Osteocyte (in vitro differentiated cells): ENCODE measurements around the gene MTSS2. TPM values are rescaled to one million over a fixed set of nuclear protein-coding genes. Genes with fewer than 3 reads are reported as not detected.

Experiments
- DNase-seq: peaks from one replicate; pipeline ENCODE4 v3.0.0; 2021; ENCODE audit warnings: mixed read lengths; ENCODE audit not compliant: unreplicated experiment; ENCODE audit errors: extremely low spot score
- H3K27ac Mint-ChIP-seq: one replicate; pipeline ENCODE4 v1.8.0; 2021; ENCODE audit warnings: mild to moderate bottlenecking, mixed read lengths; ENCODE audit not compliant: unreplicated experiment
- H3K27me3 Mint-ChIP-seq: one replicate; pipeline ENCODE4 v1.8.0; 2021; ENCODE audit warnings: mixed read lengths; ENCODE audit not compliant: unreplicated experiment
- H3K36me3 Mint-ChIP-seq: one replicate; pipeline ENCODE4 v1.8.0; 2021; ENCODE audit warnings: mixed read lengths; ENCODE audit not compliant: unreplicated experiment
- H3K4me1 Mint-ChIP-seq: one replicate; pipeline ENCODE4 v1.8.0; 2021; ENCODE audit warnings: mixed read lengths; ENCODE audit not compliant: unreplicated experiment
- H3K4me3 Mint-ChIP-seq: one replicate; pipeline ENCODE4 v1.8.0; 2021; ENCODE audit warnings: mild to moderate bottlenecking, moderate library complexity, mixed read lengths; ENCODE audit not compliant: unreplicated experiment
- H3K9me3 Mint-ChIP-seq: one replicate; pipeline ENCODE4 v1.8.0; 2021; ENCODE audit warnings: mixed read lengths; ENCODE audit not compliant: unreplicated experiment
- total RNA-seq: library from RNA; stranded (reverse); gene quantifications from 2 replicates; pipeline ENCODE4 v1.2.1, GENCODE V29; 2021
- TF ChIP-seq, protein P1 (sequence below): fragments of 200-600 bp; sonication (generic); IDR thresholded peaks from 2 replicates; pipeline ENCODE4 v1.5.0; 2021; ENCODE audit warnings: antibody characterized with exemption, mild to moderate bottlenecking, moderate library complexity

Gene MTSS2
- total RNA-seq, 1 donor from 2014 or later, result 156 TPM

DNA sequence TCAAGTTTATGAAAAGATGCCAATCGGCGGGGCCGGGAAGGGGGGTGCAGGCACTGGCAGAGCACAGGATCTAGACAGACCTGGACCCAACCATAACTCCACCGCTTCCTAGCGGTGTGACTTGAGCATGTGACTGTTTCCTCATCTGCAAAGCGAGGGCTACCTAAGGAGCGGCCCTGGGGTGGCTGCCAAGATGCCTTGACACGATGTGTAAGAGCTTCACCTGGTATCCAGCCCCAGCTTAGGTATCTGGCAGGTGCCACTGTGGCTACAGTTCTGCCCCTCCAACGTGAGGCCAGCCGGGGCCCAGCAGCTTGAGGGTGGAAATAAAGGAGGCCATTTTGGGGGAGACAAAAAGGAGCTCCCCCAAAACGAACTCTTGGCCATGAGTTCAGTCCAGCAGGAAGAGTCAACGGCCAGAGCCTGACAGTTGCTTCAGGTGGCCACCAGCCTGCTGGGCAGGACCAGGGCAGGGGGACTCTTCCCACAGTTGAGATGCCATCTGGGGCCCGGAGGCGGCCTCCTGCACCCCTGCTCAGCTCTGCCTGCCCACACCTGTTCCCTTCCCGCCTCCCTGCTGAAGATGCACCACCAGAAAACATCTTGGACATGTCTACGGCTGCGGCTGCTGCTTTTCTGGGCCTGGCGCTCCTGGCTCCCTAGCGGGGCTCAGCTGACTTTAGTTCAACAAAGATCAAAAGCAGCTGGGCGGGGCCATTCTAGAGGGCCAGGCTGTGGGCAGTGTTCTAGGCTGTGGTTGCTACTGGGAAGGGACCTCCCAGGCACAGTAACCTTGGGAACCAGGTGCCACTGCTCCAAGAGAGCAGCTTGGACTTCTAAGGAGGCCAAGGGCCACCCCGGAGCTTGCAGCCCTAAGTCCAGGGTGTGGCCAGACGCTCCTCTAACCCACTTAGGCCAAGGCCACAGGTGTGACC lies 3.4 kb upstream of the MTSS2 start:
- H3K9me3 Mint-ChIP-seq, result no peaks in the 10 kb centered on the region

DNA sequence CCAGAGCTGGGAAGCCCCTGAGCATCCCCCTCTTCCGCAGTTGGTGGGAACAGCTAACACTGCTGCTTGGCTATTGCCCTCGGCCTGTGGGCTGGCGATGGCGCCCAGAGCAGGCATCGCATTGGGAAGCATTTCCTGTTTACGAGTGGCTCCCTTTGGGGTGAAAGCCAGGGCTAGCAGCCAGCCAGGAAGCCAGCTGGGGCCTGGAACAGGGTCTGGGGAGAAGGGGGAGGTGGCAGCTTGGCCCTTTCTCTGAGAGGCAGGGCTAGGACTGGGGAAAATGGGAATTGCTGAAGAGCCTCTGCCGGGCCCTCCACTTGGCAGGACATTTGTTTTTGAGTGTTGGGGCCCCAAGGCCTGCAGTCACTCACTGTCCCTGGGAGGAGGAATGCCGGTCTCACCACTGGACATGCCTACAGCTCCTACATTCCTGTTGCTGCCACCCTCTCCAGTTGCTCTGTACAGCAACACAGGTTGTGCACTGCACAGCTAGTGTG lies 2.4 kb upstream of the MTSS2 start:
- Mint-ChIP-seq H3K27ac (peak overlapping the region; percentile 75), H3K27me3 (no peaks in the 10 kb centered on the region), H3K4me1 (peaks cover 76% of the 10 kb centered on the region), H3K36me3 (no peaks in the 10 kb centered on the region), H3K9me3 (no peaks in the 10 kb centered on the region), H3K4me3 (no peak overlapping the region)
- TF ChIP-seq, protein P1, sequence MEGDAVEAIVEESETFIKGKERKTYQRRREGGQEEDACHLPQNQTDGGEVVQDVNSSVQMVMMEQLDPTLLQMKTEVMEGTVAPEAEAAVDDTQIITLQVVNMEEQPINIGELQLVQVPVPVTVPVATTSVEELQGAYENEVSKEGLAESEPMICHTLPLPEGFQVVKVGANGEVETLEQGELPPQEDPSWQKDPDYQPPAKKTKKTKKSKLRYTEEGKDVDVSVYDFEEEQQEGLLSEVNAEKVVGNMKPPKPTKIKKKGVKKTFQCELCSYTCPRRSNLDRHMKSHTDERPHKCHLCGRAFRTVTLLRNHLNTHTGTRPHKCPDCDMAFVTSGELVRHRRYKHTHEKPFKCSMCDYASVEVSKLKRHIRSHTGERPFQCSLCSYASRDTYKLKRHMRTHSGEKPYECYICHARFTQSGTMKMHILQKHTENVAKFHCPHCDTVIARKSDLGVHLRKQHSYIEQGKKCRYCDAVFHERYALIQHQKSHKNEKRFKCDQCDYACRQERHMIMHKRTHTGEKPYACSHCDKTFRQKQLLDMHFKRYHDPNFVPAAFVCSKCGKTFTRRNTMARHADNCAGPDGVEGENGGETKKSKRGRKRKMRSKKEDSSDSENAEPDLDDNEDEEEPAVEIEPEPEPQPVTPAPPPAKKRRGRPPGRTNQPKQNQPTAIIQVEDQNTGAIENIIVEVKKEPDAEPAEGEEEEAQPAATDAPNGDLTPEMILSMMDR, result no peak
- no peak for DNase-seq

More for the DNA sequence above, 3.4 kb upstream of the MTSS2 start:
- no peaks in the 10 kb centered on the region for H3K27me3 Mint-ChIP-seq
- peak overlapping the region; percentile 75 for H3K27ac Mint-ChIP-seq
- peaks cover 77% of the 10 kb centered on the region for H3K4me1 Mint-ChIP-seq
- TF ChIP-seq, protein P1, result no peak
- H3K36me3 Mint-ChIP-seq, result no peaks in the 10 kb centered on the region
- no peak overlapping the region for H3K4me3 Mint-ChIP-seq
- no peak for DNase-seq

DNA sequence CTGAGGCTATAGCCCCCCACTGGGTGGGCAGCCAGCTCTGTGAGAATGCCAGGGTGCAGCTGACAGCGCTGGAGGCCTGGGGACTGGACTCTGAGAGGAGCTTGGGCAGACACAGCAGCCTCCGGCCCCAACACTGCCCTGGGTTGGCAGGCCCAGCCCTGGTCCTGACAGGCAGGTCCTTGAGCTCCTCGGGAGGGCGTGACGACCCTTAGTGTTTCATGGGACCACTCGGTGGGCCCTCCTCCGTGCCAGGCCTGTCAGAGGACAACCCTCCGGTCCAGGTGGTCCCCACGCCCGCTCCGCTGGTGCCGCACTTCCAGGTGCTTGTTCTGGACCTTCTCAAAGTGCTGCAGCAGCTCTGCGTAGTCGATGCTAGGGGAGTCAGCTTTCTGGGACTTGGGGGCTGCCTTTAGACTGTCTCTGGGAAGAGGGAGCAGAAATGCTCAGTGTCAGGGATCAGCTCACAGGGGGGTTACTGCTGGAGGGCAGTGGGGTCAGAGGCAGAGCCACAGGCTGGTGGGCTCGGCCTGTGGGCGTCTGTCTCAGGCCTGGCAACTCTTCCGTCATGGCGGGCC lies 1.9 kb upstream of the MTSS2 start:
- TF ChIP-seq, protein P1, result no peak
- no peaks in the 10 kb centered on the region for H3K36me3 Mint-ChIP-seq
- peaks cover 74% of the 10 kb centered on the region for H3K4me1 Mint-ChIP-seq
- no peak overlapping the region for H3K4me3 Mint-ChIP-seq
- no peak for DNase-seq
- no peaks in the 10 kb centered on the region for H3K27me3 Mint-ChIP-seq
- peak overlapping the region; percentile 78 for H3K27ac Mint-ChIP-seq
- H3K9me3 Mint-ChIP-seq, result no peaks in the 10 kb centered on the region

DNA sequence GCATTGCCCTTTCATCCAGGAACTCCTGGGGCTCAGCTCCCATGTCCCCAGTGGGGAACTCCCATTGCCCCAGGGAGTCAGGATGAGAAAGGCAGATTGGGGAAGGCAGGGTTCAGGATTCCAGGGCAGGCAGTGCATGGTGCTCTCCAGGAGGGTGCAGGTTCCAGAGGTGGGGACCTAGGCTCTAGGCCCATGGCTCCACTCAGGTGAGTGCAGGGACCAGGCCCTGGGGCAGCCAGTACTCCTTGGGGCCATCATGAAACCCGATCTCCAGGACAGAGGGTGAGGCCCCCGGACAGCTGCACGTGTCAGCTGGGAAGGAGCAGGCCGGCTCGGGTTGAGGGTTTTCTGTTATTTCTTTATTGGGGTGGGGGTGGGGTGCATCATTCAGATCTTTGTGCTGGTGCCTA lies 1.3 kb upstream of the MTSS2 start:
- no peak overlapping the region for H3K4me3 Mint-ChIP-seq
- H3K27ac Mint-ChIP-seq, result peak overlapping the region; percentile 78
- H3K36me3 Mint-ChIP-seq, result no peaks in the 10 kb centered on the region
- H3K4me1 Mint-ChIP-seq, result peaks cover 74% of the 10 kb centered on the region
- H3K9me3 Mint-ChIP-seq, result no peaks in the 10 kb centered on the region
- no peak for DNase-seq
- H3K27me3 Mint-ChIP-seq, result no peaks in the 10 kb centered on the region
- TF ChIP-seq, protein P1, result no peak
